GM12864 (cell line): ENCODE data around the gene BFSP2.

ENCODE experiments used
- DNase-seq: peaks from one replicate; pipeline ENCODE4 v3.0.0-alpha.2; 2011; ENCODE audit warnings: low read depth
- H3K4me3 ChIP-seq: 2 replicates; pipeline ENCODE4 v1.5.1; 2011; ENCODE audit warnings: mild to moderate bottlenecking, low read depth, low read length, control low read depth
- TF ChIP-seq, protein P1 (sequence below): IDR thresholded peaks from 2 replicates; pipeline ENCODE4 v1.5.1; 2011; ENCODE audit warnings: low read depth, mild to moderate bottlenecking, moderate library complexity, low read length, control low read depth, inconsistent platforms; ENCODE audit errors: missing control alignments

The BFSP2 gene

DNA sequence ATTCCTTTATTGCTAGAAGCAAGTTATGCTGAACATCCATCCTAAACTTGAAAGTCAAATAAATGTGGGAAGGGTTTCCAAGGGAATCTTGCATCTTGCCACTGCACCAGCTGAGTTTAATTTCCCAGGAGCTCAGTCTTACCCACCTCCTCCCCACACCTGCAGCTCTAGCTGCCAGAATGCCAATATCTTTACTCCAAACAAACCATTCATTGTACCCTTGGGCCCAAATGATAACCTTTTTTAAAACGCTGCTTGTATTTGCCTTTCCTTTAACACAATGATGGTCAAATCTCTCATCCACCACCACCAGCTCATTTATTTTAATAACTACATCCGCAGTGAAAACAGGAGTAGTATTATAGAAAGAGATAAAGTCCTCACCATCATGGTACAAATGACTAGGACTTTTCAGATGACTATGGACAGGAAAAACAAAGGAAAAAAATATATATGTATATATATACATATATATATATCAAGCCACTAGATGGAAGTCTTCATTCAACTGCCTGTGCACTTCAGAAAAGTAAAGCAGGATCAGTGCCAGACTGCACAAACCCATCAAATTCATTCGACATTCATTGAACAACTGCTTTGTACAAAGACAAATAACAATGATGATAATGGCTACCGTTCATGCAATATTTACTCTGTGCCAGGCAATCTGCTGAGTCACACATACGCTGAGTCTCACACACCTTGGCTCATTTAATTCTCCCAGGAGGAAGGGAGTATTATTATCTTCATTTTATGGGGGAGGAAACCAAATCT, 44.0 kb downstream of the BFSP2 start:
- TF ChIP-seq, protein P1, sequence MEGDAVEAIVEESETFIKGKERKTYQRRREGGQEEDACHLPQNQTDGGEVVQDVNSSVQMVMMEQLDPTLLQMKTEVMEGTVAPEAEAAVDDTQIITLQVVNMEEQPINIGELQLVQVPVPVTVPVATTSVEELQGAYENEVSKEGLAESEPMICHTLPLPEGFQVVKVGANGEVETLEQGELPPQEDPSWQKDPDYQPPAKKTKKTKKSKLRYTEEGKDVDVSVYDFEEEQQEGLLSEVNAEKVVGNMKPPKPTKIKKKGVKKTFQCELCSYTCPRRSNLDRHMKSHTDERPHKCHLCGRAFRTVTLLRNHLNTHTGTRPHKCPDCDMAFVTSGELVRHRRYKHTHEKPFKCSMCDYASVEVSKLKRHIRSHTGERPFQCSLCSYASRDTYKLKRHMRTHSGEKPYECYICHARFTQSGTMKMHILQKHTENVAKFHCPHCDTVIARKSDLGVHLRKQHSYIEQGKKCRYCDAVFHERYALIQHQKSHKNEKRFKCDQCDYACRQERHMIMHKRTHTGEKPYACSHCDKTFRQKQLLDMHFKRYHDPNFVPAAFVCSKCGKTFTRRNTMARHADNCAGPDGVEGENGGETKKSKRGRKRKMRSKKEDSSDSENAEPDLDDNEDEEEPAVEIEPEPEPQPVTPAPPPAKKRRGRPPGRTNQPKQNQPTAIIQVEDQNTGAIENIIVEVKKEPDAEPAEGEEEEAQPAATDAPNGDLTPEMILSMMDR = peak; percentile 11
- DNase-seq = no peak

DNA sequence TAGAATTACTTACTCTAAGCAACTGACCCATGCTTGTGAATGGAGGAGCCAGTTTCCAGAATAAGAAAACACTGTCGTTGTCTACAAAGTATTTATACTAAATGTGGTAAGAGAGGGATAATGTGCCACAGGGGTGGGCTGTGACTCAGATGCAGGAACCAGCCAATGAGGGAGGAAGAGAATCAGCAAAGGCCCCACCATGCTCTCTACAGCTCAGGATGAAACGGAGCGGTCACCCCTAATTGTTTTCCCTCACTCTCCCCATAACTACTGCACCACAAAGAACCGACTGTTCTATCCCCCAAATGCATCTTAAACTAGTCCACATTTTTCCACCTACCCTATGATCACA, 44.5 kb downstream of the BFSP2 start:
- no peak for DNase-seq
- H3K4me3 ChIP-seq = no peak overlapping the region
- TF ChIP-seq, protein P1 = no peak

More for the DNA sequence above, 44.0 kb downstream of the BFSP2 start:
- no peak overlapping the region for H3K4me3 ChIP-seq

DNA sequence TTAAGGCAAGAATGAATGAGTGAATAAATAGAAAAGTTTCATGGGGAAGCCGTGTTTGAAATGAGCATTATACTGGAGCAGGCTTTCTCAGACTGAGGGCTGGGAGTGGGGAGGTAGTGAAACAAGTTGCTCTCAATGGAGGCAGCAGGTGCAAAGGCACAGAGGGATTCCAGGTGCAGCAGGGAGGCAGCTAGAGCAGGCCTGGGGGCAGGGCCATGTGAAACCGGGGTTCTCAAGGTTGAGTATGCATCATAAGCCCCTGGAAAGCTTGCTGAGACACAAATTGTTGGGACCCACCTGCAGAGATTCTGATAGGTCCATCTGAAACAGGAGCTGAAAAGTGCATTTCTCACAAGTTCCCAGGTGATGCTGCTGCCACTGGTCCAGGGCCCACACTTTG, 45.3 kb downstream of the BFSP2 start:
- TF ChIP-seq, protein P1 = no peak
- DNase-seq = no peak
- no peak overlapping the region for H3K4me3 ChIP-seq

DNA sequence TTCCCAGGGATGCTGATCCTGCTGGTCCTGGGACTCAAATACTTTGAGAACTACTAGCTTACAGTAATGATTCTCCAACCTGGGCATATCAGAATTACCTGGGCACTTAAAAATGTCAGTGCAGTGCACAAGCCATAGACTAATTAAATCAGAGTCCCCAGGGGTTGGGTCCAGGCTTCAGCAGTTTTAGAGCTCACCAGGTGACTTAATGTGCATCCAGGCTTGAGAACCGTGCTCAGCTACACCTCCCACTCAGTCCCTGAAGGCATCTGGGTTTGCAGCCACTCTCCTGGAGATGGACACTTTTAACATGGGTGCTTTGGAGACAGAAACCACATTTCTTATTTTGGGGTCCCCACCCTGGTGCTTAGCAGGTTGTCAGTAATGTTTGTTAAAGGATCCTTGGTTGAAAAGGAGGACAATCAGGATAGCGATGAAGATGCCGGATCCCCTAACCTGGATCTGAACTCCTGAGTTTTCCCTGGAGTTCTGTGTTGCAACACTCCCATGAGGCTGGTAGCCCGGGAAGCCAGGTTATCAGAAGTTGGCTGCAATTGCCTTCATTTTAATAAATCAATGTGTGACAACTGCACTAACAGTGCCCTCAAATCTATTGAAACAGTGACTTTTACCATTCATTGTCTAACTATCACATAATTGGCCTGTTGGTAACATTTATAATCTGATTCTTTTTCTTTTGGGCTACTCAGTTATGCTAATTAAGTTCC, 48.1 kb downstream of the BFSP2 start:
- TF ChIP-seq, protein P1 = no peak
- no peak for DNase-seq
- H3K4me3 ChIP-seq = no peak overlapping the region; the same call in 1 of the 2 replicates

DNA sequence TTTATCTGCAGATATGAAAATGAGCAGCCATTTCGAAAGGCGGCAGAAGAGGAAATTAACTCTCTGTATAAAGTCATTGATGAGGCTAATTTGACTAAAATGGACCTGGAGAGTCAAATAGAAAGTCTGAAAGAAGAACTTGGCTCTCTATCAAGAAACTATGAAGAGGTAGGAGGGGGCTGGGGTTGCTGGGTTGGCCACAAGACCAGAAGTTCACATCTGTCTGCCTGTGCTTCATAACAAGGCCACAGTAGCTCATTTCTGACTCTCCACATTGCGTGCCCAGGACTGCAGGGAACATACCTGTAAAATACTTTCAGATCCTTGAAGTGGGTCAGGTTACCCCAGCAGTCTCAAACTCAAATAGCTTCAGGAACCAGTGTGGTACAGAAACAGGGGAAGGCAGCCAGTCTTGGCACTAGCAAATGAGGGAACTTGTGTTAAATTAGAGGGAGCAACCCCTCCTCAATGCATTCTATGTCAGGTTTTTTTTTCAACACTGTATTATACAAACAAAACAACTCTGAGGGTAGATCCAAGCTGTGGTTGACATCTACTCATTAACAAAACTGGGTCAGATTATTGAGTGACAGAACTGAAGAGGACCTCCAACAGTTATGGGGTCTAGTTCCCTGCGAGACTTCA, 48.7 kb downstream of the BFSP2 start:
- TF ChIP-seq, protein P1 = no peak
- H3K4me3 ChIP-seq = no peak overlapping the region
- DNase-seq = peak; percentile 96

DNA sequence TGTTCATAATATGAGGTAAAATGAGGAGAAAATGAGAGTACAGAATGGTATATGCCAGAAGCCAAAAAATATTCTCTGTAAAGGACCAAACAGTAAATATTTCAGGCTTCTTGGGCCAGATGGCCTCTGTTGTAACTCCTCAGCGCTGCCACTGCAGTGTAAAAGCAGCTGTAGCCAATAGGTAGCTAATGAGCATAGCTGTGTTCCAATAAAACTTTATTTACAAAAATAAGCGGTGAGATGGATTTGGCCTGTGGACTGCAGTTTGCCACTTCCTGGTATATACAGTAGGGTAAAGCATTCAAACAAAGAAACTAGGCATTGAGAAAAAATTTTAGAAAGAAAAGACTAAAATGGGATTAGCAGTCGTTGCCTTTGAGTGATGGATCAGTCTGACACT, 51.5 kb downstream of the BFSP2 start:
- no peak for DNase-seq
- H3K4me3 ChIP-seq = no peak overlapping the region
- TF ChIP-seq, protein P1 = no peak
